Loucy (cell line): ENCODE measurements around the gene SIGLEC12.

Experiments
- H2AFZ ChIP-seq: fragments of 200-600 bp; sonication (generic); 2 replicates; pipeline ENCODE4 v1.6.0; 2016; ENCODE audit warnings: antibody characterized with exemption, mild to moderate bottlenecking, low read length, moderate library complexity
- H3F3A ChIP-seq: fragments of 200-600 bp; 2 replicates; pipeline ENCODE4 v1.6.0; 2016; ENCODE audit warnings: antibody characterized with exemption, low read depth, mild to moderate bottlenecking
- H3K27me3 ChIP-seq: fragments of 200-600 bp; sonication (generic); 2 replicates; pipeline ENCODE4 v1.6.1; 2014; ENCODE audit warnings: low read length, mild to moderate bottlenecking; ENCODE audit not compliant: insufficient read depth, poor library complexity, severe bottlenecking
- H3K36me3 ChIP-seq: fragments of 200-600 bp; sonication (generic); 2 replicates; pipeline ENCODE4 v1.6.1; 2016; ENCODE audit warnings: low read length; ENCODE audit not compliant: insufficient read depth
- H3K4me1 ChIP-seq: fragments of 200-600 bp; sonication (generic); 2 replicates; pipeline ENCODE4 v1.5.1; 2014; ENCODE audit warnings: low read length, mild to moderate bottlenecking; ENCODE audit not compliant: insufficient read depth, poor library complexity, severe bottlenecking
- H3K4me2 ChIP-seq: fragments of 200-600 bp; sonication (generic); 2 replicates; pipeline ENCODE4 v1.6.0; 2014; ENCODE audit warnings: antibody characterized with exemption, low read length, low read depth, mild to moderate bottlenecking; ENCODE audit not compliant: poor library complexity, severe bottlenecking
- H3K4me3 ChIP-seq: fragments of 200-600 bp; sonication (generic); 2 replicates; pipeline ENCODE4 v1.5.1; 2014; ENCODE audit warnings: low read length, mild to moderate bottlenecking, mixed read lengths; ENCODE audit not compliant: poor library complexity, severe bottlenecking
- H3K79me2 ChIP-seq: fragments of 200-600 bp; sonication (generic); 2 replicates; pipeline ENCODE4 v1.6.1; 2014; ENCODE audit warnings: low read length; ENCODE audit not compliant: insufficient read depth
- H3K9ac ChIP-seq: fragments of 200-600 bp; sonication (generic); 2 replicates; pipeline ENCODE4 v1.6.0; 2014; ENCODE audit warnings: mild to moderate bottlenecking, low read depth, low read length, moderate library complexity; ENCODE audit not compliant: poor library complexity, severe bottlenecking
- H3K9me2 ChIP-seq: fragments of 200-600 bp; sonication (generic); replicated peaks from 2 replicates; pipeline ENCODE4 v1.6.1; 2016; ENCODE audit warnings: low read depth, low read length, mixed read lengths
- H3K9me3 ChIP-seq: fragments of 200-600 bp; sonication (generic); 2 replicates; pipeline ENCODE4 v1.6.1; 2014; ENCODE audit warnings: mild to moderate bottlenecking, antibody characterized with exemption, low read length, low read depth; ENCODE audit not compliant: insufficient read depth
- H4K20me1 ChIP-seq: fragments of 200-600 bp; sonication (generic); 2 replicates; pipeline ENCODE4 v1.6.0; 2014; ENCODE audit warnings: antibody characterized with exemption, low read length, mild to moderate bottlenecking; ENCODE audit not compliant: insufficient read depth, poor library complexity, severe bottlenecking
- CTCF ChIP-seq: fragments of 200-600 bp; sonication (generic); conservative IDR thresholded peaks from 2 replicates; pipeline ENCODE4 v1.5.1; 2014; ENCODE audit warnings: mild to moderate bottlenecking, antibody characterized with exemption, low read length
- EZH2phosphoT487 ChIP-seq: fragments of 200-600 bp; IDR thresholded peaks from 2 replicates; pipeline ENCODE4 v1.6.1; 2018; ENCODE audit warnings: antibody characterized with exemption, mild to moderate bottlenecking, moderate library complexity, borderline replicate concordance

Gene SIGLEC12

GRCh38 chr19:51546650-51547396 is 45.2 kb upstream of the SIGLEC12 start:
- H3K27me3 ChIP-seq = no peaks in the 10 kb centered on the region
- peaks cover 17% of the 10 kb centered on the region for H3F3A ChIP-seq
- peak overlapping the region; percentile 69 for H3K4me3 ChIP-seq
- H2AFZ ChIP-seq = no peak overlapping the region
- peak overlapping the region; percentile 94 for H3K4me2 ChIP-seq
- TF ChIP-seq CTCF = no peak
- peak; percentile 9; the same call in 1 of the 2 replicates for TF ChIP-seq EZH2phosphoT487
- H3K36me3 ChIP-seq = no peaks in the 10 kb centered on the region
- peaks cover 65% of the 10 kb centered on the region for H3K4me1 ChIP-seq
- no peaks in the 10 kb centered on the region for H3K9me2 ChIP-seq
- H3K79me2 ChIP-seq = no peaks in the 10 kb centered on the region
- H3K9me3 ChIP-seq = no peaks in the 10 kb centered on the region
- peak overlapping the region; percentile 64 for H3K9ac ChIP-seq
- no peaks in the 10 kb centered on the region for H4K20me1 ChIP-seq

GRCh38 chr19:51546107-51546649 is 44.6 kb upstream of the SIGLEC12 start:
- TF ChIP-seq CTCF (no peak), EZH2phosphoT487 (no peak)
- no peaks in the 10 kb centered on the region for H3K27me3 ChIP-seq
- H3K9me2 ChIP-seq = no peaks in the 10 kb centered on the region
- no peaks in the 10 kb centered on the region for H3K9me3 ChIP-seq
- H3K79me2 ChIP-seq = no peaks in the 10 kb centered on the region
- peaks cover 59% of the 10 kb centered on the region for H3K4me1 ChIP-seq
- no peaks in the 10 kb centered on the region for H4K20me1 ChIP-seq
- no peak overlapping the region for H3K9ac ChIP-seq
- H2AFZ ChIP-seq = no peak overlapping the region
- peaks cover 17% of the 10 kb centered on the region for H3F3A ChIP-seq
- H3K36me3 ChIP-seq = no peaks in the 10 kb centered on the region
- peak overlapping the region; percentile 94 for H3K4me2 ChIP-seq
- H3K4me3 ChIP-seq = peak overlapping the region; percentile 54

- Histone ChIP-seq H4K20me1 (no peaks in the 10 kb centered on the region), H3F3A (peaks cover 17% of the 10 kb centered on the region), H3K36me3 (no peaks in the 10 kb centered on the region), H3K4me2 (no peak overlapping the region), H3K4me1 (peaks cover 42% of the 10 kb centered on the region), H3K79me2 (no peaks in the 10 kb centered on the region), H3K4me3 (no peak overlapping the region), H3K27me3 (no peaks in the 10 kb centered on the region), H3K9me3 (no peaks in the 10 kb centered on the region), H2AFZ (no peak overlapping the region), H3K9me2 (no peaks in the 10 kb centered on the region), H3K9ac (no peak overlapping the region)
- TF ChIP-seq CTCF (no peak), EZH2phosphoT487 (no peak)
Observed at GRCh38 chr19:51544038-51544437, 42.4 kb upstream of the SIGLEC12 start.
